Glomerular visceral epithelial cell (primary cell): ENCODE results near the gene SULT2B1.
A peak's percentile ranks its signal among the peaks of the same experiment; 100 is the strongest.
"Not testable (repeated sequence)": the region's sequence is repeated elsewhere in the genome, so short reads cannot be mapped to it uniquely, and the experiment has no call there.

Experiments used
- DNase-seq: peaks from one replicate; pipeline ENCODE4 v3.0.0-alpha.2; 2016; ENCODE audit errors: extremely low spot score

Gene SULT2B1

DNA sequence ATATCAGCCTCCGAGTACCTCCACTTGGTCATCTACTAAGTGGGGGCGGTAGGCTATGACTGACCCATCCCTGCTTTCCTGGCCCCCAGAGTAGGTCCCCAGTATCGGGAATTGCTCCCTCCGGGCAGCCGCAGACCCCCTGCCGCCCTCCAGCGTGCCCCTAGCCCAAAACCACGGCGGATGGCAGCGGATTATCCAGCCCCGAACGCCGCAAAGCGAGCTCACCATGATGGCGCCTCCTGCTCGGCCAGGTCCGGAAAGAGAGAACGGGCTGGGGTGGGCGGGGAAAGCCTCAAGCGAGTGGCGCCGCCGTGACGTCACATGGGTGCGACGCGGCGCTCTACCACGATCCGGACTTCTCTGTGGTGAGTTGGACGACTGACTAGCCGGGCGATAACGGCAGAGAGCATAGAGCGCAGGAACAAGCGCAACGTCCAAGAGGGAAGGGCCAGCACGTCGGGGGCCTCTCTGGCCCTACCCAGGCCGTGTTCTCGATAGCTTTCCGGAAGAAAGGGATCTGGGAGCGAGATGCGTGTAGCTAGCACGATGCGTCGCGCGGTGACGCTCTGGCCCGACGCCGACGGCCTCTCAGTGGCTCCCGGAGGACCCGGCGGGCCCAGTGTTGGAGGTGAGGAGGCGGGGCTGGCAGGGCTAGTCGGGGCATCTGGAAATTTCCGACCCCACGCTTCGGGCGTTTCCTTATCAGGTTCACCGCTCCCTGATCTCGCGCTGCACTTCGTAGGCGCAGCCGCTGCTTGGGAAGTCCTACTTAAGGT, 67.1 kb downstream of the SULT2B1 start, which contains the start of the genes RPL18 and SPHK2:
RPL18 (minus strand) TSS at position 263 of the 776 bp plus-strand sequence; CDS start at position 228, 35 bp downstream.
SPHK2 (plus strand) TSS at position 591 of the 776 bp plus-strand sequence. CDS start 1,009 bp downstream, outside the sequence.
- DNase-seq: peak; percentile 100

DNA sequence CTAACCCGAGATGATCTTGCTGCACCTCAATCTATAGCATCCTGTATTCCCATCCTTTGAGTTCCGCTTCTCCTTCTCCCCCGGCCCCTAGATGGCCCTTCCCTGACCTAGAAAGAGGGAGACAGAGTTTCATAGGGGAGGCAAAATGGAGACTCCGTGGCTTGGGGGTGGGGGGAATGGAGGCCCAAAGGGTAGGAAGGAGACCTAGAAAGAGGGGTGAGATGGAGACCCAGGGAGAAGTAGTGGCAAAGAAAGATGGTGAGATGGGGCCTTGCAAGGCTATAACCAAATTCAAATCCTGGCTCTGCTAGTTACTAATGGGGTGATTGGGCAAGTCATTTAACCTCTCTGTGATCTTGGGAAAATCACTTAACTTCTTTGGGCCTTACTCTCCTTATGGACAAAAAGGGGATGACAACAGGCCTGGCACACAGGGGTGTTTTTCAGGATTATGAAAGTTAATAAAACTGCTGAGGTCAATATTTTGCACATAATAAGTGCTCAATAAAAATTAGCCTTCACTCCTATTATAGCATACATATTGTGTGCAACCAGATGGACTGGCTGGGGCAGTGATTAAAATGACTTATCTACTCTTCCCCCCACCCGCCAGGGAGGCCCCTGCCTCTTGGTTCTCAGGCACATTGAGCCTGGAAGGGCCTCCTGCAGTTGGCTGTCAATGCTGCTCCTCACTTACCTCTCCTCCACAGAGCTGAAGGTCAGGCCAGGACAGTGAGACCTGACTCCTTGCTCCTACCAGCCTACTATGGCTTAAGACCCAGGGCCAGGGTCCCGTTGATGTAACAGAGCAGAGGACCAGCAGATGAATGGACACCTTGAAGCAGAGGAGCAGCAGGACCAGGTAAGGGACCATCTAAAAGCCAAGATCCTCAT, 68.0 kb downstream of the SULT2B1 start:
- DNase-seq: no peak

DNA sequence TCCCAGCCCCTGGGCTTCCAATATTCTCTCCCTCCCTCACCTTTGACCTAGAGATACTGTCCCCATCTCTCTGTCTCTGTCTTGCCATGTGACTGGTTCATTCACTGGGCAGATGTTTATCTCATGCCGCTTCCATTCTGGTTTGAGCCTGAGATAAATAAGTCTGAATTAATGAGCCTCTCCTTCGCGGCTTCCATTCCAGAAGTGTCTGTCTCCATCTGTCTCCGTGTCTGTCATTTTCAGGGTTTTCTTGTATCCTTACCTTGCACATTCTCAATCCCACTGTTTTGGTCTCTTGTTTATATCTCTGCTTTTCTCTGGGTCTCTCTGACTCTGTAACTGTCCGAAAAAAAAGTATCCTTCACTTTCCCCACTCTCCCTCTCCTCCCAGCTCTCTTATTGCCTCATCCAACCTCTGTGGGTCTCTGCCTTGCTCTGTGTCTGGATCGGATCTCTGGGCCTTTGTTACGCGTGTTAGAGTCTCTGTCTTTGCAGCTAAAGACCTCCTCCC, 71.6 kb downstream of the SULT2B1 start:
- DNase-seq: no peak

DNA sequence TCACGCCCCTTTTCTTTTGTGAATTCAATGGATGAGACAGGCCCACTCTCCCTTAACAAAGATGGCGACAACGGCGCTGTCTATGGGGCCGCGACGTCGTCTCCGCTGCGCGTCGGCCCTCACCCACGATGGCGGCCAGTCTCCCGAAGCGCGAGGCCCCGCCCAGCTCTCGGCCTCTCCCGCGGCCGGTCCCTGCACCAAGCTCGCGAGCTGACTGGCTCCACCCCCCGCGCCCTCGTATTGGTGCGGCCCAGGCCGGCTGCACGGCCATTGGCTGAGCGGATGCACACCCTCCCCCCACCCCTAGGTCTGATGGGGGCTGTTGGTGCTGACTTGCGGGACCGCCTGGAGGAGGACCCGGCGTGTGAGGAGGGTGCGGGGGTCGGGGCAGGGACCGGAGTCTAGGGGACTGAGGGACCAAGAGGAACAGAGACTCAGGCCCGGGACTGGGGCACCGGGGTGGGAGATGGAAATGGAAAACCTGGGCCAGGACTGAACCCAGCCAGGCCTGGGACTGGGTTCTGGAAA, 72.2 kb downstream of the SULT2B1 start:
- DNase-seq: peak; percentile 98

DNA sequence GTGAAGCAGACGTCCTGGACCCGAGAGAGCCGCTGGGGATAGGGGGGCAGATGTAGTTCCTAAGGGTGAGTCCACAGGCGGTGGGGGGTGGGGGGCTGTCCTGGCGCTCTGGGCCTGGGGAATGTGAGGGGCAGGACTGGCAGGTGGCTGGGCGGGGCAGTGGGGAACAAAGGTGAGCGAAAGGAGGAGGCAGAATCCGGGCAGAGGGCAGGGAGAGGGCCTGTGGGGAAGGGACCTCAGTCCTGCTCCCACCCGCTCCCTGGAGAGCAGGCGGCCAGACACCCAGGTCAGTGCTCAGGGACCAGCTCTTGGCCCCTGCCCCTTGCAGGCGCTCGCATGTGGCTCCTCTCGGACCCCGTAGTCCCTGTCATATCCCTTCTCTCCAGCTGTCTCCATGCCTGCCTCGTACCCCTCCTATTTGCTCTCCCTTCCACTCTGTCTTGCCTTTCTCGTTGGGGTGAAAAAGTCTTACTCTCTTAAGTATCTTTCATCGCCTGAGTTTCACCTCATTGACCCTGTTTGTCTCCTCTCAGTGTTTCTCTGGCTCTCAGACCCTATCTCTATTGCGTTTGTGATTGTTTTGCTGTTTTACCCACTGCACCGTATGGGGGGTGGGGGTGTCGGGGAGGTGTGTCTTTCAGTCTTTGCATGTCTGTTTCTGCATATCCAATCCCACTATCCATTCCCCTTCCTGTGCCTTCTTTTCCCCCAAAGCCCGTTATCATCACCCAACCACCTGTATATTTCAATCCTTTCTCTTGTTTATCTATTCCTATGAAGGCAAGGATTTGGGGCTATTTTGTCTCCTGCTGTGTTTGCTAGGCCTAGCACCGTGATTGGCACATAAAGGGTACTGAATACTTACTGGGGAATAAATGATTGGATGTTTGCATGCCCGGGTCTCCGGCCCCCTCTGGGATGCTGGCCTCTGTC, 73.1 kb downstream of the SULT2B1 start:
- DNase-seq: no peak

DNA sequence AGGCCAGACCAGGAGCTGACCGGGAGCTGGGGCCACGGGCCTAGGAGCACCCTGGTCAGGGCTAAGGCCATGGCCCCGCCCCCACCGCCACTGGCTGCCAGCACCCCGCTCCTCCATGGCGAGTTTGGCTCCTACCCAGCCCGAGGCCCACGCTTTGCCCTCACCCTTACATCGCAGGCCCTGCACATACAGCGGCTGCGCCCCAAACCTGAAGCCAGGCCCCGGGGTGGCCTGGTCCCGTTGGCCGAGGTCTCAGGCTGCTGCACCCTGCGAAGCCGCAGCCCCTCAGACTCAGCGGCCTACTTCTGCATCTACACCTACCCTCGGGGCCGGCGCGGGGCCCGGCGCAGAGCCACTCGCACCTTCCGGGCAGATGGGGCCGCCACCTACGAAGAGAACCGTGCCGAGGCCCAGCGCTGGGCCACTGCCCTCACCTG, 73.9 kb downstream of the SULT2B1 start:
- DNase-seq: no peak

DNA sequence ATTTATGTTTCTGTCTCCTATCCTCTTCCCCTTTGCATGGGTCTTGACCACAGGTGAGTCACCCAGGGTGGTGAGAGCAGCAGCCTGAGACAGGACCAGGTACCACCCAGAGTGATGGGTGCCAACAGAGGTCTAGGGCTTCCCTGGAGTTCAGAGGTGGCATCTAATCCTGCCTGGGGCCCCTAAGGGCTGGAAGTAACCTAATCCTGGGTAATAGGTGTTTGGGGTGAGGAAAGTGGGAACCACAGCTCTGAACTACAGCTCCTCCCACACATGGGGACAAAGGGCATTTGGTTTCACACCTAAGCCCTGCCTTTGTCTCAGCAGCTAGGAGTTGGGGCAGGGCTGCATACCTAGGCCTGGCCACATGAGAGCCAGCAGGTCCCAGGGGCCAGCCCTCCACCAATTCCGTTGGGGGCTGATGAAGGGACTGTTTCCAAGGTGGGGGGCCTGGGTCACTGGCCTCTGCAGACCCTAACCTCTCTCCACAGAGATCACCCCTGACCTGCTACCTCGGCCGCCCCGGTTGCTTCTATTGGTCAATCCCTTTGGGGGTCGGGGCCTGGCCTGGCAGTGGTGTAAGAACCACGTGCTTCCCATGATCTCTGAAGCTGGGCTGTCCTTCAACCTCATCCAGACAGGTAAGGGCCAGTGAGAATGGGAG, 75.4 kb downstream of the SULT2B1 start:
- peak; percentile 68 for DNase-seq

DNA sequence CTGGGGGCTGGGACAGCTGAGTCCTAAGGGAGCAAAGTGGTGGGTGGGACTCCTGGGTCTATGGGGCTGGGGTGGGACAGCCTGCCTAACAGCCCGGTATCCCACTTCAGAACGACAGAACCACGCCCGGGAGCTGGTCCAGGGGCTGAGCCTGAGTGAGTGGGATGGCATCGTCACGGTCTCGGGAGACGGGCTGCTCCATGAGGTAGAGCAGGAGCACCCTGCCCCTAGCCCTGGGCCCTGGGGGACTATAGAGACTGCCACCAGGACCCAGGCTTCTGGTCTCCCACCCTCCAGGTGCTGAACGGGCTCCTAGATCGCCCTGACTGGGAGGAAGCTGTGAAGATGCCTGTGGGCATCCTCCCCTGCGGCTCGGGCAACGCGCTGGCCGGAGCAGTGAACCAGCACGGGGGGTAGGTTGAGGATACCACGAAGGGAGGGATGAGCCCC, 75.9 kb downstream of the SULT2B1 start:
- no peak for DNase-seq

DNA sequence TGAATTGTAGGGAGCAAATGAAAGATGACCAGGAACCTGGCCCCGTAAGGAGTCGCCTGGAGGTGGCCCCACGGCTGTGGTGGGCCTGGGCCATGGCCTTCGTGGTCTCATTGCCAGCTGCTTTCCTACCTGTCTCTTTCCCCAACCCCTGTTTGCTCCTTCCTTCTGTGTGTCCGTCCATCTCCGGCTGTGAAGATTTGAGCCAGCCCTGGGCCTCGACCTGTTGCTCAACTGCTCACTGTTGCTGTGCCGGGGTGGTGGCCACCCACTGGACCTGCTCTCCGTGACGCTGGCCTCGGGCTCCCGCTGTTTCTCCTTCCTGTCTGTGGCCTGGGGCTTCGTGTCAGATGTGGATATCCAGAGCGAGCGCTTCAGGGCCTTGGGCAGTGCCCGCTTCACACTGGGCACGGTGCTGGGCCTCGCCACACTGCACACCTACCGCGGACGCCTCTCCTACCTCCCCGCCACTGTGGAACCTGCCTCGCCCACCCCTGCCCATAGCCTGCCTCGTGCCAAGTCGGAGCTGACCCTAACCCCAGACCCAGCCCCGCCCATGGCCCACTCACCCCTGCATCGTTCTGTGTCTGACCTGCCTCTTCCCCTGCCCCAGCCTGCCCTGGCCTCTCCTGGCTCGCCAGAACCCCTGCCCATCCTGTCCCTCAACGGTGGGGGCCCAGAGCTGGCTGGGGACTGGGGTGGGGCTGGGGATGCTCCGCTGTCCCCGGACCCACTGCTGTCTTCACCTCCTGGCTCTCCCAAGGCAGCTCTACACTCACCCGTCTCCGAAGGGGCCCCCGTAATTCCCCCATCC, 76.7 kb downstream of the SULT2B1 start:
- DNase-seq: no peak

DNA sequence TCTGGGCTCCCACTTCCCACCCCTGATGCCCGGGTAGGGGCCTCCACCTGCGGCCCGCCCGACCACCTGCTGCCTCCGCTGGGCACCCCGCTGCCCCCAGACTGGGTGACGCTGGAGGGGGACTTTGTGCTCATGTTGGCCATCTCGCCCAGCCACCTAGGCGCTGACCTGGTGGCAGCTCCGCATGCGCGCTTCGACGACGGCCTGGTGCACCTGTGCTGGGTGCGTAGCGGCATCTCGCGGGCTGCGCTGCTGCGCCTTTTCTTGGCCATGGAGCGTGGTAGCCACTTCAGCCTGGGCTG, 77.3 kb downstream of the SULT2B1 start:
- no peak for DNase-seq

DNA sequence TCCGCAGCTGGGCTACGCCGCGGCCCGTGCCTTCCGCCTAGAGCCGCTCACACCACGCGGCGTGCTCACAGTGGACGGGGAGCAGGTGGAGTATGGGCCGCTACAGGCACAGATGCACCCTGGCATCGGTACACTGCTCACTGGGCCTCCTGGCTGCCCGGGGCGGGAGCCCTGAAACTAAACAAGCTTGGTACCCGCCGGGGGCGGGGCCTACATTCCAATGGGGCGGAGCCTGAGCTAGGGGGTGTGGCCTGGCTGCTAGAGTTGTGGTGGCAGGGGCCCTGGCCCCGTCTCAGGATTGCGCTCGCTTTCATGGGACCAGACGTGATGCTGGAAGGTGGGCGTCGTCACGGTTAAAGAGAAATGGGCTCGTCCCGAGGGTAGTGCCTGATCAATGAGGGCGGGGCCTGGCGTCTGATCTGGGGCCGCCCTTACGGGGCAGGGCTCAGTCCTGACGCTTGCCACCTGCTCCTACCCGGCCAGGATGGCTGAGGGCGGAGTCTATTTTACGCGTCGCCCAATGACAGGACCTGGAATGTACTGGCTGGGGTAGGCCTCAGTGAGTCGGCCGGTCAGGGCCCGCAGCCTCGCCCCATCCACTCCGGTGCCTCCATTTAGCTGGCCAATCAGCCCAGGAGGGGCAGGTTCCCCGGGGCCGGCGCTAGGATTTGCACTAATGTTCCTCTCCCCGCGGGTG, 77.8 kb downstream of the SULT2B1 start:
- no peak for DNase-seq

DNA sequence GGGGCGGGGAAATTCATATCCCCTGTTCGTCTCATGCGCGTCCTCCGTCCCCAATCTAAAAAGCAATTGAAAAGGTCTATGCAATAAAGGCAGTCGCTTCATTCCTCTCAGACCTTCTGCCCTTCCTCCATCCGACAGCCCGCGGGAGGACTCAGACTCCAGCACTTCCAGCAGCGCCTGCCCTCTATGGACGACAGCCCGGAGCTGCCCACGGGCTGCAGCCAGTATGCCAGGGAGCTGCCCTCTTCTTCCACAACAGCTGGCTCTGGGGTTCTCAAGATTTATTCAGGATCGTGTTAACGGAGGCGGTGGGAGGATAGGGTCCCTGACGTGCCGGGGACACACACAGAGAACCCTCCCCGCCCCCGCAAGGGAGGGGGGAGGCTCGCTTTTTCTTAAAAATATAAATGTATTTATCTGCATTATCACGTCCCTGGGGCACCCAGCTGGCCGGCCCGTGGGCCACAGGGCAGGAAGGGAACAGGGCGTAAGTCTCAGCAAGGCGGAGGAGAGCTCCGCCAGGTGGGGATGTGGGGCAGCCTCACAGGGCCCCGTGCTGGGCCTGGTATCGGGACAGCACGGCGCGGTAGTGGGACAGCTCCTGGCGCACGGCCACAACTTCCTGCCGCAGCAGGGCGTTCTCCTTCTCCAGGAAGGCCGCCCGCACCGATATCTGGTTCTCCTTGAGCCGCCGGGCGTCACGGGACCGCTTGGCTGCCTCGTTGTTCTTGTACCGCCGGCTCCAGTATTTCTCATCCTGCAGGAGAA, 78.5 kb downstream of the SULT2B1 start:
- no peak for DNase-seq

DNA sequence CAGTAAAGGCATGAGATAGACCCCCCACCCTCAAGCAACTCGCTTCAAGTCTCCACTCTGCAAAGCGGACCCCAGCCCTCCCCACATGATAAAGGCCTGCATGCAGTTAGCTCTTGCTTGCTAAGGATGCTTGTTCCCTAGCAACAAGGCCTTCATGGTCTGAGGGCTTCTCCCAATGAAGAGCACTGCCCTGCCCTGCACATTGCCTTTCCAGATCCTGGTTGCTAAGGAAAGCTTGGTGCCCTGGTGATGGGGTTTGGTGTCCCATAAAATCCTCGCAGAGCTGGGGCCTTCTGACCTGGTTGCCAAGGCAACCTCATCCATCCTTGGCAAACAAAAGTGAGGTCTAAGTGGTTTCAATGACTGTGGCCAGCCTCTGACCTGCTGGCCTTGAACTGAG, 79.3 kb downstream of the SULT2B1 start:
- no peak for DNase-seq

DNA sequence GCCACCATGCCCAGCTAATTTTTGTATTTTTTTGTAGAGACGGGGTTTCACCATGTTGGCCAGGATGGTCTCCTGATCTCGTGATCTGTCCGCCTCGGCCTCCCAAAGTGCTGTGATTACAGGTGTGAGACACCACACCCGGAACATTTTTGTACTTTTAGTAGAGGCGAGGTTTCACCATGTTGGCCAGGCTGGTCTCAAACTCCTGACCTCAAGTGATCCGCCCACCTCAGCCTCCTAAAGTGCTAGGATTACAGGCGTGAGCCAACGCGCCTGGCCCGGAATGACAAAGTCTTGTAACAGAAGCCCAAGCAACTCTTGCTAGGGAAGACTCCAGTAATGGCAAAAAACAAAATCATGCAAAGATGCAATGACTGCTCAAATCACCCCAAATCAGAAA, 80.3 kb downstream of the SULT2B1 start:
- not testable (repeated sequence) for DNase-seq

DNA sequence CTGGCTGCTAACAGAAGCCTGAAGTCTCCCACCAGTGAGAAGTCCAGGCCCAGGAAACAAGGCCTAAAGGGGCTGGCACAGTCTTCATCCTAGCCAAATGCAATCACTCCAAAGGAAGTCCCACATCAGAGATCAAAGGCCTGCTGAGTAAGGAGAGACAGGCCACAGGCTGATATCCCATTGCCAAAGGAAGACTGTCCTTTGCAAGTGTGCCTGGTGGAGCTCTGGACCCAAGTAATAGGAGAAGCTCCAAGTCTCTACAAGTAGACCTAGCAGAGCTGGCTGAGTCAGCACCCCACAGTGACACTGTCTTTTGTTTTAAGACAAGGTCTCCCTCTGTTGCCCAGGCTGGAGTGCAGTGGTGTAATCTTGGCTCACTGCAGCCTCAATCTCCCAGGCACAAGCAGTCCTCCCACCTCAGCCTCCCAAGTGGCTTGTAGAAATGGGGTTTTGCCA, 80.7 kb downstream of the SULT2B1 start:
- DNase-seq: peak; percentile 66

DNA sequence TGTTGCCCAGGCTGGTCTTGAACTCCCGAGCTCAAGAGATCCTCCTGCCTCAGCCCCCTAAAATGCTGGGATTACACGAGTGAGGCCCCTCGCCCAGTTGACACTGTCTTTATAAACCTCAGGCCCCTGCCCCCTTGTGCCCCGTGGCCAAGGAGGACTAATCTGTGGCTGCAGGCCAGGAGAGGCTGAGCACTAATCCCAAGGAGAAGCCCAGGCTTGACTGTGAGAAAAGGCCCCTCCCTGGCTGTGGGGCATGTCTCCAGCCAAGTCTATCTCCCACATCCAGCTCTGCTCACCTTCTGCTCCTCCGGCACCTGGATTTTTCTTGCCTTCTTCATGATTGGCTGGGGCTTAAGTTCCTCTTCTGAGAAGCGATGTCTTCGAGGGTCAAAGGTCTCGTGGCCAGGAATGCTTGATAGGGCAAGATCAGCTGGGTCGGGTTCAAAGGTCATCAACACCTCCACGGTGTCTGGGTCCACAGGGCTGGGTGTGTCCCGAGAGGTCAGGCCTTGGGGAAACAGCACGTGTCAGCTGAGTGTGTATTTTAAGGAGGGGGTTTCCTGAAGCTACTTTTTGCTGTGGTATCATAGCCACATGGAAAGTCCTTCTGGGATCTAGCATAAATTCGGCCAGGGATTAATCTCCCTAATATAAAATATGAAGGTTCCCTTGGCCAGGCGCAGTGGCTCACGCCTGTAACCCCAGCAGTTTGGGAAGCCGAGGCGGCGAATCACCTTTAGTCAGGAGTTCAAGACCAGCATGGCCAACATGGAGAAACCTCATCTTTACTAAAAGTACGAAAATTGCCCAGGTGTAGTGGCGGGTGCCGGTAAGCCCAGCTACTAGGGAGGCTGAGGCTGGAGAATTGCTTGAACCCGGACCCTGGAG, 81.4 kb downstream of the SULT2B1 start:
- no peak for DNase-seq

DNA sequence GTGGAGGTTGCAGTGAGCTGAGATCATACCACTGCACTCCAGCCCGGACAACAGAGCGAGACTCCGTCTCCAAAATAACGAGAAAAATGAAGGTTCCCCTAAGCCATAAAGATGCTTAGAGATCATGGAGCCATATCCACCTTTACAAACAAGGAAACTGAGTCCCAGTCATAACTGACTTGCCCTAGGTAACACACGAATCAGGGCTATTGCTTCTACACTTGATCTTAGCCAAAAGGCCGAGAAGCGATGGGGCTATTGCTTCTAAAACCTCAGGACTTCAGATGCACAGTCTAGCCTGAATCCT, 82.0 kb downstream of the SULT2B1 start:
- DNase-seq: no peak
